ENCODE results near the gene ZNF48.

DNA sequence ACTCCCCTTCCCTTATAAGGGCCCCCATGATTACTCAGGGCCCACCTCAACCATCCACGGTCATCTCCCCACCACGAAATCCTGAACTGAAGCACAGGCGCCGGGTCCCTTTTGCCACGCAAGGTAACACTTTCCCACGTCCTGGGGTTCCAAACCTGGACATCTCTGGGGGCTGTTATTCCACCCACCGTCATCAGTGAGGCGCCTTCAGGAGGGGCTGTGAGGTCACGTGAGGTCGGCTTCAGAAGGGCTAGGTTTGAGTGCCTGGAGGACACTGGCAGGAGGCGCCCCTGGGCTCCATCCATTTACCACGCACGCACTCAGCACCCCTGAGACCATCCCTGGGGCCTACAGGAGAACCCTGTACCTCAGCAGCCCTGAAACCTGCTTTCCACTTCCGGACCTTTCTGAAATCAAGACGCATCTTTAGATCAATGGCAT is 44.2 kb upstream of the ZNF48 start:
- TF ChIP-seq, protein P1, sequence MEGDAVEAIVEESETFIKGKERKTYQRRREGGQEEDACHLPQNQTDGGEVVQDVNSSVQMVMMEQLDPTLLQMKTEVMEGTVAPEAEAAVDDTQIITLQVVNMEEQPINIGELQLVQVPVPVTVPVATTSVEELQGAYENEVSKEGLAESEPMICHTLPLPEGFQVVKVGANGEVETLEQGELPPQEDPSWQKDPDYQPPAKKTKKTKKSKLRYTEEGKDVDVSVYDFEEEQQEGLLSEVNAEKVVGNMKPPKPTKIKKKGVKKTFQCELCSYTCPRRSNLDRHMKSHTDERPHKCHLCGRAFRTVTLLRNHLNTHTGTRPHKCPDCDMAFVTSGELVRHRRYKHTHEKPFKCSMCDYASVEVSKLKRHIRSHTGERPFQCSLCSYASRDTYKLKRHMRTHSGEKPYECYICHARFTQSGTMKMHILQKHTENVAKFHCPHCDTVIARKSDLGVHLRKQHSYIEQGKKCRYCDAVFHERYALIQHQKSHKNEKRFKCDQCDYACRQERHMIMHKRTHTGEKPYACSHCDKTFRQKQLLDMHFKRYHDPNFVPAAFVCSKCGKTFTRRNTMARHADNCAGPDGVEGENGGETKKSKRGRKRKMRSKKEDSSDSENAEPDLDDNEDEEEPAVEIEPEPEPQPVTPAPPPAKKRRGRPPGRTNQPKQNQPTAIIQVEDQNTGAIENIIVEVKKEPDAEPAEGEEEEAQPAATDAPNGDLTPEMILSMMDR (conservative IDR thresholded peaks at IDR 0.05; ENCODE audit: low read length) = no peak
- no peak for TF ChIP-seq EZH2phosphoT487 (IDR thresholded peaks at IDR 0.05; ENCODE audit: borderline replicate concordance, low read depth, low read length)

Measured in OCI-LY7 (cell line).